ENCODE data around the gene ATP6V0B.

GRCh38 chr1:43936431-43937151 lies 38.2 kb upstream of the ATP6V0B start:
- TF ChIP-seq CTCF (conservative IDR thresholded peaks at IDR 0.05; ENCODE audit: low read depth in 2 of 2) (peak; percentile 49 to 51), EZH2phosphoT487 (IDR thresholded peaks at IDR 0.05; ENCODE audit: unreplicated experiment) (no peak)
